AG20443 (cell line): ENCODE data around the gene UMODL1.

ENCODE experiments used
- DNase-seq: peaks from one replicate; pipeline ENCODE4 v3.0.0; 2012; ENCODE audit warnings: low spot score, mixed read lengths

Gene UMODL1

DNA sequence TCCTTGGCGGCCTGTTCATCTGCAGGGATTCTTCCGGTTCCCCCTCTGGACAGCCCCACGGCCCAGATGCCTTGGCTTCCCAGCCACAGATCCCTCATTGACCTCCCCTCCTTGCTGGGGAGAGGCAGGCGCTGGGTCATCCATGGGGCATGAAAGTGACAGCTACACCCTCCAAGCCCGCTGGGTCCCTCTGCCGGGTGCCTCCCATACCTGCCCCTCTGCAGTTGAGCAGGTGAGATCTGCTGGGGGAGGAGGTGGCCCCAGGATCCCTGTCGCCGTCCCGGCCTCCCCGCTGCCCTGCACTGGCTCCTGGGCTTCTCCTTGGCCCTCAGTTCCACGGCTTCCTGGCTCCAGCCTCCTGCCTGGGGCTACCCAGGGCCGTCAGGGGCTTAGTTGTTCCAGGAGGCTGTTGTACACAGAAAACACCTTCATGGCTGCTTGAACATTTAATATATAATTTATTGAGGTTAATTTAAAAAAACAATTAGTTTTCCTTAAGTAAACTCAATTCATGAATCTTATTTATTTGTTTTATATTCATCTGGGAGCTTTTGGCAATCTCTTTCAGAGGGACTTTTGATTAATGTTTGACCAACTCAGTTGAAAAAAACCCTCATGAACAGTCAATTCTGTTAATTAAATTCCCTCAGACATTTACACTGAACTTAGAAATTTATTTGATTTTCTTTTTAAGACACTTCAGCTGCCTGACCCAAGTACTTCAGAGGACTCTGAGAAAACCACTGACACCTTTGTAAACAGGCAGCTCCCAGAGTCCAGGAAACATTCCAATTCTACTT, 80.2 kb downstream of the UMODL1 start:
- DNase-seq, result no peak

GRCh38 chr21:42151948-42152220, 80.8 kb downstream of the UMODL1 start:
- DNase-seq, result no peak

DNA sequence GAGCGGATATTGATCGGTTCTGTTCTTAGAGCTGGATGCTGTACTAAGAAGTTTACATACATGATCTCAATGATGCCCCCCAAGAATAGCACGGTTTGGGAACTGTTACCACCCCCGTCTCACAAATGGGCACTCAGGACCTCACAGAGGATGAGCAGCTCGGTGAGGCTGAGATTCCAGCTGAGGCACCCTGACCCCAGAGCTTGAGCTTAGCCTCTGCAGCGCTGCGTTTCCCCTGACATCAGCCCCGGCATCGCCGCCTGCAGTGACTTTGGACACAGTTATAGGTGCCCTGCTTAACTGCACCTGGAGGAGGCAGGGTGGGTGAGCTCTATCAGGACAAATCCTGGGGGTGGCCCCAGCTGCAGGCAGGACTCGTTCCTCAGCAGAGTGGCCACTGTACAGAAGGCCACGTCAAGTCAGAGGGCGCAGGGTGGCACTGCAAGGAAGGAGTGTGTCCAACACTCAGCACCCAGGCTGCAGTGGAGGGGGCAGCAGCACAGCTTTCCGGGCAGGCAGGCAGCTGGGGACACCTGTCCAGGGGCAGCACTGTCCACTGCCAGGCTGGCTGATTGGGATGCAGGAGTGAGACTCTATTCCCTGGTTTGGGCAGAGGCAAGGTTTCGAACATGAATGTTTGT, 82.0 kb downstream of the UMODL1 start:
- DNase-seq, result no peak

GRCh38 chr21:42153746-42154145, 82.6 kb downstream of the UMODL1 start:
- DNase-seq, result no peak

DNA sequence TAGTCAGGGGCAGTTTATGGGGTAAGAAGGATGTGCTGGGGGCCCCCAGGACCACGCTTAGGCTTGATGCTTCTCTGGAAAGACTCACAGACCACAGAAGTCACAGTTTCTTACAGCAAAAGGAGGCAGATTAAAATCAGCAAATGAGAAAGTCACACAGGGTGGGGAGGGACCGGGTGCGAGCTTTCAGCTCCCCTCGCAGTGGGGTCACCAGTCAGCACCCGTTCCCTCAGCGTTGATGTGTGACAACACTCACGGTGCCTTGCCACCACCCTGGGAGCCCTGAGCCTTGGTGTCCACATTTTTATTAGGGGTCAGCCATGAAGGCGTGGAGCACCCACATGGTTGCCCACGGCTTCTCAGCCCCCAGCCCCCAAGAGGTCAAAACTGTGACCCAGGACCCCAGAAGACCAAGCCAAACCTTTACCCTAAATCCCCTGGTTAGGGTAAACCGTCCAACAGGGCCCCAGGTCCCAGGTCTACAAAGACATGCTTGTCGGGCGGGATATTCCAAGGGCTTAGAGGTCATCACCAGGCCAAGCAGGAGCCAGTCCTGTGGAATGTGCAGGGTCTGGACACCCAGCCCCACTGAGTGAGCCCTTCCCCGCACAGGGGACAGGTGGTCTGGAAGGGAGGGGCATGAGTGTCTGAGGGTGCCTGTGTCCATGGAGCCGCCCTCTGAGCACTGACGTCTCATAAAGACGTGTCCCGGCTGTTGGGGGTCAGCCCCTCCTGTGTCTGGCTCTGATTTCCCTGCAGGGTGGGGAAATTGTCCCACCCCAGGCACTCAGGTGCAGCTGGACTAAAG, 83.3 kb downstream of the UMODL1 start:
- DNase-seq, result no peak

GRCh38 chr21:42155045-42155855, 84.1 kb downstream of the UMODL1 start:
- no peak for DNase-seq

GRCh38 chr21:42156690-42157605, 85.8 kb downstream of the UMODL1 start:
- DNase-seq, result no peak

GRCh38 chr21:42157606-42158310, 86.6 kb downstream of the UMODL1 start:
- DNase-seq, result no peak

DNA sequence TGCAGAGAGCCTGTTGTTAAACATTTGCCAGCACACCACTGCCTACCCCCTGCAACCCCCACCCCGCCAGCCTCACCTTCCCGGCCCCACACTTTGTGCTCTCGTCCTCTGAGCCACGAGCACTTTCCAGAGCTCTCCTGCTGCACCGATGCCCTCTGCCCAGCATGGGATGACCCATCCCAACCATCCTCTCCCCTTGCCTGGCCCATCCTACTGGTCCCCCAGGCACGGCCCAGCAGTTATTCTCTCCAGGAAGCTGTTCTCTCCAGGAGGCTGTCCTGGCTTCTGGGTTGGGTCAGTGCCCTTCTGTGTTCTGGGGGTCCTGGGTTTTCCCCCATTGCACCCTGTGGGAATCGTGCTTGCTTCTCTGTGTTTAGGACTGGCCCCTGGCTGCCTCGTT, 87.7 kb downstream of the UMODL1 start:
- DNase-seq, result no peak

DNA sequence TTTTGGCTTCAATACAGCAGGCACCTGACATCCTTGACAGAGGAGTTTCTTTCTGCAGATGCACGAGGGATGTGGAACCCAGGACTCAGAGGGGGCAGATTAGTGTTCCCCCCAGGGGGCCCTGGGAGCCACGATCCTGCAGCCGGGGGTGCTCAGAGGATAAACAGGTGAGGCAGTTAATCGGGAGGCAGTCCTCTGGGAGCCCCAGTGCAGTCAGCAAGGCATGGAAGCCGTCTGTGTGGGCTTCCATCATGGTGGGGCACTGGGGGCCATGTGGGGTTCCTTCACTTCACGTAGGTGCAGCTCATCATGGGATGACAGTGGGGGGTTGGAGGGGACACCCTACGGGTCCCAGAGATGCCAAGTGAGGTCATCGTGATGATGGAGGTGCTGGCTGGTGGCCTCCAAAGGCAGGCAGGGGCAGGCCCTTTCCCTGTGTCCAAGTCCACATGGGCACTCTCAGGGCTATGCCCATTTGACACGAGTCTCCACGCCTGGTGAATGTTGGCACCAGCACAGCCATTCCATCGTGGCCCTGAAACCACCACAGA, 88.5 kb downstream of the UMODL1 start:
- no peak for DNase-seq

DNA sequence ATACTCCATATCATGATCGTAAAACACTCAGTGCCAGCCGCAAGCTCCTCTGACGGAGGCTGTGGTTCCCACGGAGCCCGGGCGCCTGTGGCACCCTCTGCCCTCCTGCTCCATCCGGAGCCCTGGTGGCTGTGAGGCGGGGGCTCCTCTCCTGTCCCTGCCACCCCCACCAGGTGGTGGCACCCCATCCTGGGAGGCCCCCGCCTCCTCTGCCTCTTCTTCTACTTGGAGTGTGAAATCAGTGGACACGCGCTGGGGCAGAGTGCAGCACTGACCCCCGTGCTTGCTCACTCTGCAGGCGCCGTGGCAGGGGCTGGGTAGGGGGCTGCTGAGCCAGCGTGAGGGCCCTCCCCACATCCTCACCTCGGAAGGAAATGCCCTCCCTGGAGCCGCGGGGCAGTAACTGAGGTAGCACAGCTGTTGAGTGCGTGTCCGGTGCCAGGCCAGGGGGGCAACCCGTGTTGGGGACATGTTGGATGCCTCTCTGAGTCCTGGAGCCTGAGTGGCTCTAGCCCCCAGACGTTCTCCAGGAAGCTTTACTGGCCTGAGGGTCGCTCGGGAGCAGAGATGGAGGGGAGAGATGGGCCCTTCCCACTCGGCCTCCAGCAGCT, 89.1 kb downstream of the UMODL1 start:
- DNase-seq, result no peak

DNA sequence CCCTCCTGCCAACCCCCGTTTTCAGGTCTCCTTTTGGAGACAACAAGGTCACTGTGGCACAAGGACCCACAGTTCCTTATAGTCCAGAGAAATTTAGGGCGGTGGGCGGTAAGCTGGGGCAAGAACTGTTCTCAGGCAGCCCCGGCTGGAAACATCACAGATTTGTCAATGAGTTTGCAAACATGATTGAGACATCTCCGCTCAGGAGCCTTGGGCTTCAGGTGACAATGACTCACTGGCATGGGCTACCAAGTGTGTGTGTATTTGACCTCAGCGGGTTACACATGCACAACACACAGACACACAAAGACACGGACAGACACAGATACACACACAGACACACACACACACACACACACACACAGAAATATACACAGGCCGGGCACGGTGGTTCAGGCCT, 89.6 kb downstream of the UMODL1 start:
- no peak for DNase-seq

DNA sequence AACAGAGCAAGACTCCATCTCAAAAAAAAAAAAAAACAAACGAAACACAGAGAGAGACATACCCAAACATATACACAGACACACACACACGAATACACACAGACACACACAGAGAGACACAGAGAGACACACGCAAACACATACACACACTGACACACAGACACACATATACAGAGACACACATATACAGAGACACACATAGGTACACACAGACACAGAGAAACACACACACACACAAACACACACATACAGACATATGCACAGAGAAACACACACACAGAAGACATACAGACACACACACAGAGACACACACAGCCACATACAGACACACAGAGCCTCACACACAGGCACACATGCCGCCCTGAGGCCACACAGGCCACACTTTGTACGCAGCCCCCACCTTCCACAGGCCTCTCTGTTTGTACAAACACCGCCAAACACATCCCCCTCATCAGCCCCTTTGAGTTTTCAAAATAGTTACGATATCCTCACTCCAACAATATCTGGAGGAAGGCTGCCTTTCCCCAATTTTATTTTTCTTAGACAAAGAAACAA, 90.4 kb downstream of the UMODL1 start:
- DNase-seq, result no peak

- no peak for DNase-seq
Measured at GRCh38 chr21:42161956-42162681, 91.0 kb downstream of the UMODL1 start.

DNA sequence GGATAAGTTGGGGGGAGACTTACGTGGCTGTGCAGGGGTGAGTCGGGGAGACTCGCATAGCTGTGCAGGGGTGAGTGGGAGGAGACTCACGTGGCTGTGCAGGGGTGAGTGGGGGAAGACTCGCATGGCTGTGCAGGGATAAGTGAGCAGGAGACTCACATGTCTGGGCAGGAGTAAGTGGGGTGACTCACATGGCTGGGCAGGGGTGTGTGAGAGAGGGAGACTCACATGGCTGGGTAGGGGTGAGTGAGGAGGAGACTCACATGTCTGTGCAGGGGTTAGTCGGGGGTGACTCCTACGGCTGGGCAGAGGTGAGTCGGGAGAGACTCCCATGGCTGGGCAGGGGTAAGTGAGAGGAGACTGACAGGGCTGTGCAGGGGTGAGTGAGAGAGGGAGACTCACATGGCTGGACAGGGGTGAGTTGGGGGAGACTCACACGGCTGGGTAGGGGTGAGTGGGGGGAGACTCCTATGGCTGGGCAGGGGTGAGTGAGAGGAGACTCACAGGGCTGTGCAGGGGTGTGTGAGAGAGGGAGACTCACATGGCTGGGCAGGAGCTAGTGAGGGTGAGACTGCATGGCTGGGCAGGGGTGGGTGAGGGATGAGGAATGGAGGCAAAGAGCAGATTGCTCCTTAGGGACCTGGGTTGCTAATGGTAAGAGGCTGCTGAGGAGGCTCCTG, 91.9 kb downstream of the UMODL1 start:
- DNase-seq, result no peak

GRCh38 chr21:42163511-42163863, 92.4 kb downstream of the UMODL1 start:
- DNase-seq, result no peak

GRCh38 chr21:42164064-42164789, 93.1 kb downstream of the UMODL1 start:
- no peak for DNase-seq

DNA sequence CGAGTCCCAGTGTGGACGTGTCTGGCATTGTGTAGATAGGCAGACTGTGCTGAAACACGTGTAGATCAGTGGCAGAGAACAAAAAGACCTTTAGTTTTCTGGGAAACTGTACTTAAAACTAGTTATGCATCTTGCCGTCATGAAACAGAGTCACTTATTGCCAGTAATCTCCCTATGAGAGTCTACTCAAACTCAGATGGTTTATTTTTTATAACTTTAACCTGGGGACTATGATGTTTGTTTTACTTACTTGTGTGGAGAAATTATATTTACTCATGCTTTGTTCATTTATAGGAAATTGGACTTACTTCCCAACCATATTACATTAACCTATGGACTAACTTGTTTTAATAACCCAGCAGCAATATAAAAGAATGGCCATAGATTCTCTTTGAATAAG, 93.7 kb downstream of the UMODL1 start:
- DNase-seq, result no peak
